Trophoblast cell (in vitro differentiated cells and primary cell): ENCODE data around the gene ADCY1.

Experiments
- DNase-seq, 2 donors: peaks; one replicate each; pipeline ENCODE4 v3.0.0-alpha.2; 2016
- H2AFZ ChIP-seq: 2 replicates; pipeline ENCODE4 v1.6.1; 2013; ENCODE audit warnings: low read length, moderate library complexity, mild to moderate bottlenecking; ENCODE audit not compliant: insufficient read depth, poor library complexity
- H2AK5ac ChIP-seq: 2 replicates; pipeline ENCODE4 v1.6.1; 2013; ENCODE audit warnings: mild to moderate bottlenecking, low read length
- H2BK120ac ChIP-seq: 2 replicates; pipeline ENCODE4 v1.6.1; 2013; ENCODE audit warnings: low read length, mild to moderate bottlenecking, moderate library complexity; ENCODE audit not compliant: insufficient read depth, poor library complexity
- H2BK12ac ChIP-seq: 2 replicates; pipeline ENCODE4 v1.6.1; 2013; ENCODE audit warnings: mild to moderate bottlenecking, low read length, moderate library complexity
- H2BK5ac ChIP-seq: 2 replicates; pipeline ENCODE4 v1.6.1; 2013; ENCODE audit warnings: low read length, low read depth, moderate library complexity, mild to moderate bottlenecking; ENCODE audit not compliant: poor library complexity
- H3K14ac ChIP-seq: 2 replicates; pipeline ENCODE4 v1.6.1; 2013; ENCODE audit warnings: mild to moderate bottlenecking, low read length
- H3K18ac ChIP-seq: 2 replicates; pipeline ENCODE4 v1.6.1; 2013; ENCODE audit warnings: mild to moderate bottlenecking, low read length
- H3K23ac ChIP-seq: 2 replicates; pipeline ENCODE4 v1.6.1; 2013; ENCODE audit warnings: low read length
- H3K27ac ChIP-seq: 2 replicates; pipeline ENCODE4 v1.5.1; 2013; ENCODE audit warnings: low read depth, mild to moderate bottlenecking, inconsistent platforms, low read length, moderate library complexity
- H3K27me3 ChIP-seq: 2 replicates; pipeline ENCODE4 v1.6.1; 2013; ENCODE audit warnings: inconsistent platforms, mild to moderate bottlenecking, low read length, moderate library complexity; ENCODE audit not compliant: insufficient read depth
- H3K36me3 ChIP-seq, 2 experiments: 1 replicate in 1 of 2; 2 replicates in 1 of 2; pipeline ENCODE4 v1.6.1; 2013; ENCODE audit warnings: low read length in 2 of 2, mild to moderate bottlenecking in 2 of 2, moderate library complexity in 1 of 2; ENCODE audit not compliant: insufficient read depth in 2 of 2, control insufficient read depth in 1 of 2
- H3K4ac ChIP-seq: 2 replicates; pipeline ENCODE4 v1.6.1; 2013; ENCODE audit warnings: low read depth, mild to moderate bottlenecking, low read length, moderate library complexity
- H3K4me1 ChIP-seq, 2 experiments: 1 replicate in 1 of 2; 2 replicates in 1 of 2; pipeline ENCODE4 v1.6.1; 2013; ENCODE audit warnings: low read length in 2 of 2, mild to moderate bottlenecking in 2 of 2, moderate library complexity in 1 of 2; ENCODE audit not compliant: insufficient read depth in 2 of 2, control insufficient read depth in 1 of 2
- H3K4me2 ChIP-seq: 2 replicates; pipeline ENCODE4 v1.6.1; 2013; ENCODE audit warnings: inconsistent platforms, mild to moderate bottlenecking, low read length, moderate library complexity
- H3K4me3 ChIP-seq: 2 replicates; pipeline ENCODE4 v1.5.1; 2013; ENCODE audit warnings: mild to moderate bottlenecking, low read depth, low read length, inconsistent platforms
- H3K79me1 ChIP-seq: one replicate; pipeline ENCODE4 v1.6.1; 2013; ENCODE audit warnings: low read length
- H3K79me2 ChIP-seq: 2 replicates; pipeline ENCODE4 v1.6.1; 2013; ENCODE audit warnings: low read length, mild to moderate bottlenecking; ENCODE audit not compliant: control insufficient read depth, insufficient read depth, poor library complexity
- H3K9ac ChIP-seq: 2 replicates; pipeline ENCODE4 v1.6.1; 2013; ENCODE audit warnings: mild to moderate bottlenecking, low read length
- H3K9me3 ChIP-seq: 2 replicates; pipeline ENCODE4 v1.6.1; 2013; ENCODE audit warnings: low read depth, mild to moderate bottlenecking, control low read depth, inconsistent platforms, low read length; ENCODE audit not compliant: insufficient read depth
- H4K12ac ChIP-seq: 2 replicates; pipeline ENCODE4 v1.6.1; 2013; ENCODE audit warnings: low read depth, mild to moderate bottlenecking, low read length, moderate library complexity
- H4K8ac ChIP-seq: 2 replicates; pipeline ENCODE4 v1.6.1; 2013; ENCODE audit warnings: low read depth, mild to moderate bottlenecking, low read length, moderate library complexity
- H4K91ac ChIP-seq: one replicate; pipeline ENCODE4 v1.6.1; 2013; ENCODE audit warnings: low read depth, mild to moderate bottlenecking, low read length, moderate library complexity
- WGBS: extraction: QIAGEN DNeasy Blood & Tissue Kit; methylation state at CpG from one replicate; pipeline ENCODE4 v1.1.7; 2013; ENCODE audit warnings: missing lambda C conversion rate; ENCODE audit not compliant: insufficient read length, insufficient coverage; ENCODE audit errors: extremely low coverage; 5-methylcytosine and 5-hydroxymethylcytosine counted together

The ADCY1 gene

GRCh38 chr7:45576249-45576929 lies 2.2 kb downstream of the ADCY1 start:
- Histone ChIP-seq H3K79me2 (no peaks in the 10 kb centered on the region), H4K8ac (no peak overlapping the region), H3K9ac (no peak overlapping the region), H3K4me1 (peaks cover 11 to 13% of the 10 kb centered on the region in 2 experiments), H3K36me3 (no peaks in the 10 kb centered on the region), H4K12ac (no peak overlapping the region), H3K4me3 (no peak overlapping the region), H2BK120ac (no peak overlapping the region), H2AK5ac (no peak overlapping the region), H2BK12ac (no peak overlapping the region), H3K4ac (no peak overlapping the region), H4K91ac (no peak overlapping the region), H3K14ac (no peak overlapping the region), H3K9me3 (no peaks in the 10 kb centered on the region), H3K18ac (no peak overlapping the region), H3K27ac (no peak overlapping the region), H2AFZ (no peak overlapping the region), H3K27me3 (peaks cover 27% of the 10 kb centered on the region), H3K79me1 (no peaks in the 10 kb centered on the region), H2BK5ac (no peak overlapping the region), H3K23ac (no peak overlapping the region), H3K4me2 (no peak overlapping the region)
- DNase-seq, result no peak
- whole genome bisulfite sequencing, result no CpG with 5 or more reads among the region's 12 CpGs

- H3K79me2 ChIP-seq, result no peaks in the 10 kb centered on the region
- H3K4me1 ChIP-seq, result peaks cover 11 to 13% of the 10 kb centered on the region in 2 experiments
- H3K36me3 ChIP-seq, result no peaks in the 10 kb centered on the region
- H3K79me1 ChIP-seq, result no peaks in the 10 kb centered on the region
- H3K27me3 ChIP-seq, result peaks cover 27% of the 10 kb centered on the region
- no peak overlapping the region for H3K14ac ChIP-seq
- H3K4ac ChIP-seq, result no peak overlapping the region
- no peak overlapping the region for H4K91ac ChIP-seq
- H2BK120ac ChIP-seq, result no peak overlapping the region
- H3K27ac ChIP-seq, result no peak overlapping the region
- no peak overlapping the region for H3K18ac ChIP-seq
- no peak overlapping the region for H3K4me2 ChIP-seq
- no peaks in the 10 kb centered on the region for H3K9me3 ChIP-seq
- DNase-seq, result no peak
- no peak overlapping the region for H2AK5ac ChIP-seq
- no peak overlapping the region for H4K8ac ChIP-seq
- no peak overlapping the region for H3K23ac ChIP-seq
- H3K4me3 ChIP-seq, result no peak overlapping the region
- no peak overlapping the region for H2BK12ac ChIP-seq
- no peak overlapping the region for H4K12ac ChIP-seq
- H3K9ac ChIP-seq, result no peak overlapping the region
- no peak overlapping the region for H2BK5ac ChIP-seq
- no peak overlapping the region for H2AFZ ChIP-seq
- no CpG with 5 or more reads among the region's 3 CpGs for WGBS
These were observed 3.9 kb downstream of the ADCY1 start for GRCh38 chr7:45578022-45578421.

- no peak overlapping the region for H3K4me3 ChIP-seq
- no CpG with 5 or more reads among the region's 1 CpG for WGBS
- H2BK120ac ChIP-seq, result no peak overlapping the region
- H2BK5ac ChIP-seq, result no peak overlapping the region
- H2AFZ ChIP-seq, result no peak overlapping the region
- H4K91ac ChIP-seq, result no peak overlapping the region
- H3K4me2 ChIP-seq, result no peak overlapping the region
- H3K27me3 ChIP-seq, result peaks cover 27% of the 10 kb centered on the region
- no peak overlapping the region for H3K4ac ChIP-seq
- H3K9ac ChIP-seq, result no peak overlapping the region
- H3K18ac ChIP-seq, result no peak overlapping the region
- H4K12ac ChIP-seq, result no peak overlapping the region
- no peaks in the 10 kb centered on the region for H3K36me3 ChIP-seq
- no peak overlapping the region for H2AK5ac ChIP-seq
- H3K79me2 ChIP-seq, result no peaks in the 10 kb centered on the region
- H3K14ac ChIP-seq, result no peak overlapping the region
- no peaks in the 10 kb centered on the region for H3K79me1 ChIP-seq
- no peak overlapping the region for H4K8ac ChIP-seq
- DNase-seq, result no peak
- H3K9me3 ChIP-seq, result no peaks in the 10 kb centered on the region
- no peak overlapping the region for H3K27ac ChIP-seq
- no peak overlapping the region for H3K23ac ChIP-seq
- H2BK12ac ChIP-seq, result no peak overlapping the region
- H3K4me1 ChIP-seq, result peaks cover 11 to 13% of the 10 kb centered on the region in 2 experiments
These were observed 4.3 kb downstream of the ADCY1 start for GRCh38 chr7:45578467-45578866.

- Histone ChIP-seq H3K4me2 (no peak overlapping the region), H2BK12ac (no peak overlapping the region), H3K4me1 (peaks cover 11% of the 10 kb centered on the region in 2 experiments), H3K23ac (no peak overlapping the region), H3K79me1 (no peaks in the 10 kb centered on the region), H2AFZ (no peak overlapping the region), H3K27me3 (peaks cover 21% of the 10 kb centered on the region), H3K18ac (no peak overlapping the region), H3K79me2 (no peaks in the 10 kb centered on the region), H3K9me3 (peaks cover 2% of the 10 kb centered on the region), H2BK5ac (no peak overlapping the region), H3K36me3 (no peaks in the 10 kb centered on the region), H3K4ac (no peak overlapping the region), H4K91ac (no peak overlapping the region), H3K27ac (no peak overlapping the region), H4K12ac (no peak overlapping the region), H3K14ac (no peak overlapping the region), H2AK5ac (no peak overlapping the region), H3K9ac (no peak overlapping the region), H3K4me3 (no peak overlapping the region), H4K8ac (no peak overlapping the region), H2BK120ac (no peak overlapping the region)
- DNase-seq, result no peak
- no CpG with 5 or more reads among the region's 7 CpGs for WGBS
These were observed 5.2 kb downstream of the ADCY1 start for GRCh38 chr7:45579391-45579801.
